NCI-H2227 treated with DMSO at 0.1 percent for 48 hours (cell line): Measurements from ENCODE around the gene LEPROT.
A peak's percentile ranks its signal among the peaks of the same experiment; 100 is the strongest.
"Not testable (repeated sequence)": the region's sequence is repeated elsewhere in the genome, so short reads cannot be mapped to it uniquely, and the experiment has no call there.

Experiments
- DNase-seq: peaks from one replicate; lab custom pipeline; 2025; lab: John Stamatoyannopoulos, UW

The LEPROT gene, protein sequence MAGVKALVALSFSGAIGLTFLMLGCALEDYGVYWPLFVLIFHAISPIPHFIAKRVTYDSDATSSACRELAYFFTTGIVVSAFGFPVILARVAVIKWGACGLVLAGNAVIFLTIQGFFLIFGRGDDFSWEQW

DNA sequence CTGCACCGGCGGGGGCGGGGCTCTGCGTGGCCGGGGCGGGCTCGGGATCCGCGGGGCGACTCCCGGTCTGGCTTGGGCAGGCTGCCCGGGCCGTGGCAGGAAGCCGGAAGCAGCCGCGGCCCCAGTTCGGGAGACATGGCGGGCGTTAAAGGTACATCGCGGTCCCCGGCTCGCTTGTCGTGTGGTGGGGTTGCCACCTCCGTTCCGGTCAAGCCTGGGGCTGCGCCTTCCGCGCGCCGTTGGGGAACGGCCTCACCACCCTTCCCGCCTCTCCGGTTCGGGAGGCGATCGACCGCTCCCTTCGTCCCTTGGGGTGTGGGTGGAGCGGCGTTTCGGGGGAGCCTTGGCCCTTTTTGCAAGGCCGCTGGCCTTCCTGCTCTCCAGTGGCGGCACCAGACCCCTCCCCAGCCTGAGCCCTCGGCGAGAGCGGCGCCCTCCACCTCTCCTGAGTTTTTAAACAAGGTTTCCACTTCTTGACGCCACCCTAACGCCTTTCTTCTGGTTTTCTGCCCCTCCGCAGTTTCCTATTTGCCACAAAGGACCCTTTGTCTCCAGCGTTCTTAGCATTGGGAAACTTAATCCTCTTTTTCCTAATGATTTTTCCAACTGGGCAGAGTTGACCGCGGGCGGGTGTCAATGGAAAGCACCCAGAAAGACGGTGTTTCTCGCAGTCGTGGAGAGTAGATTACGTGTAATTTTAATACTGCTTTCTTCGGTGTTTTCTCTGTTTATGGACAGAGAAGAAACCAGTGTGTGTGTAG is at the start of gene LEPROT, which contains the start of gene LEPR:
LEPROT (plus strand) TSS at position 79 of the 761 bp plus-strand sequence; CDS start at position 136, 57 bp downstream.
LEPR (plus strand) TSS at position 79 of the 761 bp plus-strand sequence. CDS start 144,898 bp downstream, outside the sequence.
- peak; percentile 61 for DNase-seq

DNA sequence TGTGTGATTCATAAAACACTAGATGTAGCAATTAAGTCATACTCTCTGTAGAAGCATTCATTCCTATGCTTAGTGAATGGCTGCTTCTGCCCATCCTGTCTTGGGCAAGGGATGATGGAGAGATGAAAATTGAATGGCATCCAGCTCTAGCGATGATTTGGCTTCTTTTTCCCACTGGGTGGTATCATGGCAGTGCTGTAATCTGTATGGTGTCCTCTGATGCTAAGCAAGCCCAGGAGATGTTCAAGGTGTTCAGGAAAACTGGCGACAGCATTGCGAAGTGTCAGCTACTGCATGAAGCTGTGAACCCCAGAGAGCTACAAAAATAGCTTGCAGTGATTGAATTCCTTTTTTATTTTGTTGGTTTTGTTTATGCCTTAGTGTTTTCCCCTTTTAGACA is 48.9 kb upstream of the LEPROT start:
- no peak for DNase-seq

DNA sequence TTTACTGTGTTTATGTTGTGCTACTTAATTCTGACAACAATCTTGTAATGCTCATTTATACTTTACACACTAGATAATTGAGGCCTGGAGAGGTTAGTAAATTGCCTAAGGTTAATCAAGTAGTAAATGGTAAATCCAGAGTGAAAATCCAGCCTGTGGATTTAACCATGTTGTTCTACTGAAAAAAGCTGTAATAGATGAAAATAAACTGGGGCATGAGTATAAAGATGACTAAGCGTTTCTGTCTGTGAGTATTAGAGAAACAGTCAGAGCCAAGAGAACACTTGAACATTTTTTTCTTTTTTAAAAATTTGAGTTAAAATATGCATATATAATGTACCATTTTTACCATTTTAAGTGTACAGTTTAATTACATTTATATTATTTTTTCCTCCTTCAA is 47.9 kb upstream of the LEPROT start:
- DNase-seq, result no peak

DNA sequence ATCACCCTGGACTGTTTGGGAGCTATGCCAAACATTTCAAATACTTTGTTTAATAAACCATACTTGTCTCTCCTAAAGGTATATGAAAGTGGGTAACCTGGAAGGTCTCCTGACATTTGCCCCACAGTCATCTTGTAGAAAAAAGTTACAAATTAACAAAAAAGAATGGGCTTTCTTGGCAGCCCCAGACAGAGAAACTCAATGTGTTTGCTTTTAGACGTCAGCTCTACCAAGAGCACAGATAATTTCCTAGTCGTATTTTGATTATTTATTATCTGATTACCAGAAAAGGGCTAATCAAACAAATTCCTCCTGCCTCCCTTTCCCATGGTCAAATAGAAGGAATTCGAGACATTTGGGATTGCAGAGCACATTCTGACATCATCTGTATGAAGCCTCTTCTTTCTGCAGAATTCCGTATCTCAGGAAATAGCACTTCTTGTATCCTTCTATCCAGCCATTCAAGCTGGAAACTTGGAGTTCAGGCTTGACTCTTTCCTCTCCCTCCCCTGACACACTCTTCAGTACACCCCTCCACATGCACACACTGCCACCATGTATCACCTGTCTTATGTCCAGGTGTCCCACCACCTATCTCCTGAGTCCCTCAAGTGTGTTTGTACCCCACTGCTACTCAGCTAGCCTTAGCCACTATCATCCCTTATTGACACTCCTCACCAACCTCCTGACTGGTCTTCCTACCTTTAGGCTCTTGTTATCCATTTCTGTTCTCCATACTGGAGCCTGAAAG is 42.8 kb upstream of the LEPROT start:
- DNase-seq, result no peak

DNA sequence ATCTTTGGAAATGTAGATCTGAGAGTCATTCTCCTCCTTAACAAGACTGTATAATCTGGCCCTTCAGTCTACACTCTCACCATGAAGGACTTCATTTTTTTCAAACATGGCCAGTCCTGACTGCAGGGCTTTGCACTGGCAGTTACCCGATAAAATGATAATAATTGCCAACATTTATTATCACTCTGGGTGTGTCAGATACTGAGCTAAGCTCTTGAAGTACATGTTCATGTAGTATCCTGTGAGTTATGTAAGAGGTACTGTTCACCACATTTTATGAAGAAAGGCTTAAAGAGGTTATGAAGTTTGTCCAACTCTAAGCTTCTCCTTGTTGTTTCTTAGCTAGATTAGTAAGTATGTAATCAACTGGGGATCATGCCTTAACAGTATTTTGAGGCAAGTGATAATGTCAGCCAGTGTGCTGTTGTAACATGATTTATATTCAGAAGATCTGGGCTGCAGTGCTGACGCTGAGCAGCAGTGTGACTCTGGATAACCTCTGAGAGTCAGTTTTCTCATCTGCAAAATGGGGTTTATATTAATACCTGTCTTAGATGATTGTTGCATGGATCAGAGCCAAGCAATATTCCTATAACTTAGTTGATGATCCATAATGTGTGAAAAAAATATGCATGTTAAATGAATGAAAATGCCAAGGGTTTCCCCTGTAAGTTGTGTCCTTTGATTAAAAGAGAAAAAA is 42.1 kb upstream of the LEPROT start:
- no peak for DNase-seq

DNA sequence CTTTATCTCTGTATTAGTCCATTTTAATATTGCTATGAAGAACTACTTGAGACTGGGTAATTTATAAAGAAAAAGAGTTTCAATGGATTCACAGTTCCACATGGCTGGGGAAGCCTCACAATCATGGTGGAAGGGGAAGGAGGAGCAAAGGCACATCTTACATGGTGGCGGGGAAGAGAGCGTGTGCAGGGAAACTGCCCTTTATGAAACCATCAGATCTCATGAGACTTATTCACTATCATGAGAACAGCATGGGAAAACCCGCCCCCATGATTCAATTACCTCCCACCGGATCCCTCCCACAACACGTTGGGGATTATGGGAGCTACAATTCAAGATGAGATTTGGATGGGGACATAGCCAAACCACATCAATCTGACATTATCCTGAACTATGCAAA is 36.0 kb upstream of the LEPROT start:
- DNase-seq, result not testable (repeated sequence)

DNA sequence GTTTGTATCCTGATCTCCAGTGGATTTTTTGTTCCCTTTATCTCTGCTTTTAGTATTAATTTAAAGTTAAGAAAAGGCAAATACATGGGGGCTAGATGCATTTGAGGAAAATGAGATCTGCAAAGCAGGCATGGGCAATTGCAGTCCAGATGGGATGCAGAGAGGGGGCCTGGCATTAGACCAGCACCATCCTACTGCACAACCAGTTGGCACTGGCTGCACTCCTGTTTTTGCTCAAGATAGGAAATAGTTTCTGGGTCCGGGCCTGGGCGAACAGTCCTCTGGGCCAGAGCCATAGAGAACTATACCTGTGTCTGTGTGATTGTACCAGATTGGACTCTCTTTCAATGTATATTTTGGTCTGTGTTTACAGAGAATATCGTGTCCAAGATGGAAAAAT is 34.0 kb upstream of the LEPROT start:
- DNase-seq, result no peak

DNA sequence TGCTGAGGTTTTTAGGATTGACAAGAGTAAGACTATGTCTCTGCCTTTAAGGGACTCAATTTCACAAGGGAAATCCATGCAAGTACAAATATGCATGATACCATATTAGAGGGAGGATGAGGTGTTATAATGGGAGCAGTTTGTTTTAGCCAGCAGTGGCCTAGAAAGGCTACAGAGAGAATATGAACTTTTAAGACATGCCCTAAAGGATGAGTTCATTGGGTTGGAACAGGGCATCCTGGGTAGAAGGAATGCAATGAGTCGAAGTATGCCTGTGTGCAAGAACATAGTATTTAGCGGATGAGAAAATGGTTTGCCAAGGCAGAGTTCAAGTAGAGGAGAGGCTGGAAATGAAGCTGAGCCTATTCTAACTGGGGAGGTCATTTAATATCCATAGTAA is 32.6 kb upstream of the LEPROT start:
- DNase-seq, result no peak

DNA sequence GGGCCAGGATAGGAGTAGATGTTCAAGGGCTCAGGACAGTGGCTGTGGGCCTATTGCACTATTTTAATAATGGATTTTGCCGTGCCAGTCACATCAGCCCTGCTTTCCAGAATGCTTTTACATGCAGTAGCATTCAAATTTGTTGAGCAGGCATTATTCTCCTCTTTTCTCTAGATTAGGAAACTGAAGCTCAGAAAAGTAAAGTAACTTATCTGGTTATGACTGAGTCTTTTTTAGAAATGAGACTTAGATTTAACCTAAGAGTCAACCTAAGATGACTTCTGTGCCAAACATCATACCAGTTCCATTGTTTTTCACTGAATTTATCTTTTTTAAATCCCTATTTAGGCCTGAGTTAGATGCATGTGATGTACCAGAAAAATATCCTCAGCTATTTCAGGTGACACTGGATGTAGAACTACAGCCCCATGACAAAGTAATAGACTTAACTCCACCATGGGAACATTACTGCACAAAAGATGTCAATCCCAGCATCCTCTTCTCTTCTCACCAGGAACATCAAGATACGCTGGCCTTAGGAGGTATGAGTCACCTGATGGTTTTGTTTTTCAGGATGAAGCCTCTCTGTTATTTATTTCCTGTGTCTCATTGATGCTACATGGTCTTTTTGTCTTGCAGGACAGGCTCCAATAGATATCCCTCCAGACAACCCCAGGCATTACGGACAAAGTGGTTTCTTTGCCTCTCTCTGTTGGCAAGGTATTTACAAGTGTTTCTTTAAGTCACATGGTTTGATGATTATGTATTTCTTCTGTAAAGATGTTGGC is 31.4 kb upstream of the LEPROT start:
- DNase-seq, result no peak

DNA sequence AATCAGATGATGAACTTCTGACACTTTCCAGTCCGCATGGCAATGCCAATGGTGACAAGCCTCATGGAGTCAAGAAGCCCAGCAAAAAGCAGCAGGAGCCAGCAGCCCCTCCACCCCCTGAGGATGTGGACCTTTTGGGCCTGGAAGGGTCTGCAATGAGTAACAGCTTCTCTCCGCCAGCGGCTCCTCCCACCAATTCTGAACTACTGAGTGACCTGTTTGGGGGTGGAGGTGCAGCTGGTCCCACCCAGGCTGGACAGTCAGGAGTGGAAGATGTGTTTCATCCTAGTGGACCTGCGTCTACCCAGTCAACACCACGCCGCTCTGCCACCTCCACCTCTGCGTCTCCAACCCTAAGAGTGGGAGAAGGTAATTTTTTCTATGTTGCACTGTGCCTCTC is 28.0 kb upstream of the LEPROT start:
- no peak for DNase-seq

DNA sequence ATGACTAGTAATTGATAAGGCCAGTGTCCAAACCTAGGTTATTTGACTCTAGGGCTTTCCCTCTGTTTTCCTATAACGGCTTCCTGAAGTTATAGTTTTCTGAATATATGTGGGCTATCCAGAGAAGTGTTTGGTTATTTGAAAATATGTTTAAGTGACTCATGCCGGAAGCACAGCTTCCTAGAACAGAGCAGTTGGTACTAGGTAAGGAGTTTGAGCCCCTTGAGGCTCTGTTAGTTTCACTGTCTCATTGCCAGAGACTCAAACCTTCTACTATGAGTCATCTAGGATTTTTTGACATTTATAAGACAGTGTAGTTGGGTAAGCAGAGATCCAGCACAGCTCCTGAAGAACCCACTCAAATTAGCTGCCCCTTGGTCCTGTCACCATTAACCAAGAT is 27.1 kb upstream of the LEPROT start:
- DNase-seq, result no peak

DNA sequence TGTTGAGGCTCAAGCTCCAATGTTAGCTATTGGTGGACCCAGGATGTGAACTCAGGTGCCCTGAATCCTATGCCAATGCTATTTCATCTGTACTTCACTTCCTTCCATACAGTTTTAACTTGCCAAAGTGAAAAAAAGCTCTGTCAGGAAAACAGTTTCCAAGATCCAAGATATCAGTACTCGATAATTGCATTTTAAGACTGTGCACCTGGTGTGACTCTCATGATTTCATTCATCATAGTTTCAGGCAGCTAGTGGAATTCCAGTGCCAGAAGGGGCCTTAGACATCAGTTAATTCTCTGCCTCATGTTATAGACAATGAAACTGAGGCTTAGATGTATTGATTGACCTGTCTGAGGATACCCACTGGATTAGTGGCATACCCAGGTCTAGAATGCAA is 26.5 kb upstream of the LEPROT start:
- no peak for DNase-seq

DNA sequence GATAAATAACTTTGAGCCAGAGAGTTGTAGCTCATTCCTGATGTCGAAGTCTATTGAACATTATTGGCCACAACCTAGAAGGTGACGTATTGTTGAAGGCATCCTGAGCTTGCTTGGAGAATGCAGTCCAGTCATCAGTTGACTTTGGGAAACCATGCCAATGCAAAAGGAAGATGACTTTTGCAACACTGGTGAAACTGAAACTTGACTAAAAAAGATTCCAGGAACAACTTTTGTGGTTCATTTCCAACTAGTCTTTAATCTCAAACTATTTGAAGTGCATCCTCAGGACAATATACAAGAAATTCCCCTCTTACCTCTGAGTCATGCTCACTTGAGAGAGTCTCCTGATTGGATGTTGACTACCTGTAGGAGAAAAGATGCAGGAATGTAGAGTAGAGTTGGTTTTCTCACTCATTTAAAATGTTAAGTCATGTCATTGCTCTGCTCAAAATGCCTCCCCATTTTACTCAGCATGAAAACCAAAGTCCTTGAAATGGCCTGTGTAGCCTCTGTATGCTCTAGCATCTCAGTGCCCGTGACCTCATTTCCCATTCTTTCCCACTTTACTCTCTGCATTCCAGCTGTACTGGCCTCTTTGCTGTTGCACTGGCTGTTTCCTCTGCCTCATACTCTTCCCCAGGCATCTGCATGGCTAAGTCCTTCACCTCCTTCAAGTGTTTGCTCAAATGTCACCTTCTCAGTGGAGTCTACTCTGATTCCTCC is 24.4 kb upstream of the LEPROT start:
- DNase-seq, result no peak

DNA sequence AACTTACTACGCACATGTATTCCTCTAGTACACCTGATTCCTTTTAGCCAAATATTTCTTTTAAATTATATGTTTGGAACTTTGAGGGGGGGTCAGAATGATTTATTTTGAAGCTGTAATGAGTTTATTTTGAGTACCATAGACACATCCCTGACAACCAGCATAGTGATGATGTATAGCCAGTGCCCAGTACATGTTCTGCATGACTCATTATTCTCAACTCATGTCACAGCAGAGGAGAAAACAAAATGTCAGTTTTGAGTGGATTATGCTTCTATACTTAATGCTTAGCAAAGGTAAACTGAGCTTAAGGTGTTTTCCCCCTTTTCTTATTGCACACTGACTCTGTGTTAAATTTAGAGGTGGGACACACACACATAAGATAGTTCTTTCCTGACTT is 22.4 kb upstream of the LEPROT start:
- no peak for DNase-seq

DNA sequence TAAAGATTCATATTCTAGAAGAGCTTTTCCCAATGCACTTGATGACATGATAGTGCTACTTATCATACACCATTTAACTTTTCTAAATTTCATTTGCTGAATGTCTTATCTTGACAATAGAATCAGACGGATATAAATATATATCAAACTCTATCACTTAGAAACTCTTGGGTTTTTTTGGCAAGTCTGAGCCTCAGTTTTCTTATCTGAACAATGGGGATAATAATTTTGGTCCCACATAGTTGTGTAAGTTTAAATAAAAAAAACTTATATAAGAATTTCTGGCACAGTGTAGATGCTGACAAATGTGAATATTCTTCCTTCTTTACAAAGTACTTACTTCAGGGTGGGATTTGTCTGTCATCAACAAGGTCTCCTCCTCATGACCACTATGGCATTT is 21.5 kb upstream of the LEPROT start:
- DNase-seq, result no peak

DNA sequence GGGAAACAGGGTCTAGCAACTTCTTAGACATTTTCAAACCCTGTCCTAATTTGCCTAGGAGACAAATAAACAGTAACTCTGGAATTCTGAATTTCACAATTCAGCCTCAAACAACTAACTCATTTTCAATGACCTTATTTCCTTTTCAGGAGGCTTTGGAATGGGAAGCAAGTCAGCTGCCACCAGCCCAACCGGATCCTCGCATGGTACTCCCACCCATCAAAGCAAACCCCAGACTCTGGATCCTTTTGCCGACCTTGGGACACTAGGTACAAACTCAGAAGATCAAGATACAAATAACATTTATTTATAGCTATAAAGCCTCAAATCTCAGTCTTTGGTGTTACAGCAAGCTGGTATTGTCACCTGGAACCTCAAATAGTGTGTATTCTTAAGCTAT is 18.9 kb upstream of the LEPROT start:
- no peak for DNase-seq

DNA sequence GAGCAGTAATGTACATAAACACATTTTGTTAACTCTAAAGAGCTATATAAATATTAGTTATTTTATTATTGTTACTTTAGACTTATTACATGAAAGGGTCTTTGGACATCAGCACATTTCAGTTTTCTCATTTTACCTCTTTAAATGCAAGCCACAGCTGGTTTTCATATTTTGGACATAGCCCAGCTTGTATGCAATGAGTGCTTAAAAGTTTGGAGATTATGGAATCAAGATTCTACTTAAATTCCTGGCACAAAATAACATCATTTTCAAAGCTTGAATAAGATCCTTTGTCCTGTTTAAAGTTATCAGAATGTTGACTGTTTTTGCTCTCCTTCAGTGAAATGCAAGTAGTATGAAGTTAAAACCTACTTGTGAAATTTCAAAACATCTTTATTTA is 15.5 kb upstream of the LEPROT start:
- DNase-seq, result no peak

DNA sequence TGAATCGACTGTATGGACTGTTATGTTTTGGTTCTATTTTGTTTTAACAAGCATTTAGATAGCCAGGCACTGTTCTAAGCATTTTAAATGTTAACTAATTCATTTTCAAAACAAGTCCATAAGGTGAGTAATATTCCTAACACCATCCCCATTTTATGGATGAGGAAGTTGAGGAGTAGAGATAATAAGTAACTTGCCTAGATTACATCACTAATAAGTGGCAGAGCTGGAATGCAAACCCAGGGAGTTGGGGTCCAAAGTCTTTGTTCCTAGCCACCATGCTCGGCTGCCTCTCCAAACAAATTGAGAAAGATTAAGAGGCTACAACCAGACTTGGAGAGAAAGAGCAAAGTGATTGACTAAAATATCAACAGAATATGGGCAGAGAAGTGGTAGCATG is 12.6 kb upstream of the LEPROT start:
- no peak for DNase-seq

DNA sequence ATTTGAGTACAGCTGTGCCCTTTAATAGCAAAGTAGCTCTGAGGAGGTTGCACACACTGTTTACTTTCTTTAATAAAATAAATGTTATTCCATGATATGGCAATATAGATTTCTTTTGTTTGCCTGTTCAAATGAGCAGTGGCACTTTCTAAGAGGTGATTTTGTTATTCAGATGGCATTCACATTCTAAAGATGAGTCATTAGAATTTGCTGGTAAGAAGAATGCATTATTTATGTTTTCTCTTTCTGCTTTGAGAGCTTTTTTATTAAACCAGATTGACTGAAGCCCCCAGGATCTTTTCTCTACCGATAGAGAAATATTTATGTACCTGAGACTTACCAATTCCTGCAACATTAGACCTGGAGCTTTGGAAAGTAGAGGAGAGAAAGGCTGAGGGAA is 11.2 kb upstream of the LEPROT start:
- no peak for DNase-seq

DNA sequence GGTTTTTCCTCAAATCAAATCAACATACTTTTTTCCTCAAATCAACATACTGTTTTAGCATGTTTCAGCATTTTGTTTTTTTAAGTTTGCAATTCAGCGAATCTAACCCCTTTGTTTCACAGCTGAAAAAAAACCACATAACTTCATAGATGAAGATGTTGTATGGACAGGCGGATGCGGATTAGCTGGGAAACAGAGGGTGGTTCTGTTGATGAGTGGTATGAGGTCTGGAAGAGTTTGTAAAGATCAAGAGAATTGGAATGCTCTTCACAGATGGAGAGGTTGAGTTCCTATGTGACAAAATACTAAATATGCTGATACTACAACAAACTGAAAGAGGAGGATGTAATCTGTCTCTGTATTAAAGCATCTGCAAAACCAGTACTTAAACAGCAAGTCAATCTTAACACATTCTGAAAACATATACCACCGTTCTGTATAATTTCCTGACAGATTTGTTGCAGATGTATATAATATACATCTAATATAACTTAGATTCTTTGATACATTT is 10.6 kb upstream of the LEPROT start:
- no peak for DNase-seq
